ENCODE measurements around the gene CMTM7. TPM values are rescaled to one million over a fixed set of nuclear protein-coding genes. Genes with fewer than 3 reads are reported as not detected.

Gene CMTM7
- polyA plus RNA-seq, 3 donors: 100 to 148 (median 146) TPM

- H3K36me3 ChIP-seq (replicated peaks in 1 of 2; ENCODE audit: control insufficient read depth in 1 of 2, insufficient read depth in 2 of 2, low read length in 2 of 2): no peaks in the 10 kb centered on the region
- no peak for DNase-seq
- WGBS (ENCODE audit: insufficient coverage): 100% methylated on average over 1 of the region's 2 CpGs
- Mint-ChIP-seq H3K27ac (no peak overlapping the region), H3K4me1 (peaks cover 5% of the 10 kb centered on the region), H3K9me3 (no peaks in the 10 kb centered on the region), H3K27me3 (ENCODE audit: low read depth in 3 of 3) (peaks cover 2 to 4% (median 4%) of the 10 kb centered on the region in 3 donors), H3K36me3 (no peaks in the 10 kb centered on the region), H3K4me3 (no peak overlapping the region)
- TF ChIP-seq CTCF (IDR thresholded peaks at IDR 0.05): no peak
- H3K9ac ChIP-seq (ENCODE audit: insufficient read depth, low read length, poor library complexity, severe bottlenecking): no peak overlapping the region
- no peaks in the 10 kb centered on the region for H3K9me3 ChIP-seq (replicated peaks in 1 of 2; ENCODE audit: control insufficient read depth in 1 of 2, insufficient read depth in 1 of 2, low read length in 2 of 2)
- no peaks in the 10 kb centered on the region for H3K4me1 ChIP-seq (ENCODE audit: control insufficient read depth in 1 of 2, insufficient read depth in 2 of 2, low read length in 2 of 2)
- H4K20me1 ChIP-seq (ENCODE audit: insufficient read depth, low read length): no peaks in the 10 kb centered on the region
- no peak overlapping the region for H3K4me2 ChIP-seq (replicated peaks; ENCODE audit: extremely low read depth, low read length, poor library complexity, severe bottlenecking)
- H2AFZ ChIP-seq (ENCODE audit: insufficient read depth, low read depth, low read length, poor library complexity, severe bottlenecking): no peak overlapping the region
- H3K4me3 ChIP-seq (replicated peaks in 1 of 3; ENCODE audit: low read depth in 2 of 3, low read length in 3 of 3): no peak overlapping the region
- intact Hi-C loops (cut with micrococcal nuclease): no loop called here
- H3K27ac ChIP-seq (ENCODE audit: low read depth in 1 of 2, low read length in 2 of 2): no peak overlapping the region
- no peaks in the 10 kb centered on the region for H3K79me2 ChIP-seq (ENCODE audit: insufficient read depth, low read length)
- no peaks in the 10 kb centered on the region for H3K27me3 ChIP-seq (ENCODE audit: control insufficient read depth in 2 of 2, insufficient read depth in 2 of 2, low read length in 2 of 2)
Observed at GRCh38 chr3:32353351-32353750, 38.3 kb upstream of the CMTM7 start.

DNA sequence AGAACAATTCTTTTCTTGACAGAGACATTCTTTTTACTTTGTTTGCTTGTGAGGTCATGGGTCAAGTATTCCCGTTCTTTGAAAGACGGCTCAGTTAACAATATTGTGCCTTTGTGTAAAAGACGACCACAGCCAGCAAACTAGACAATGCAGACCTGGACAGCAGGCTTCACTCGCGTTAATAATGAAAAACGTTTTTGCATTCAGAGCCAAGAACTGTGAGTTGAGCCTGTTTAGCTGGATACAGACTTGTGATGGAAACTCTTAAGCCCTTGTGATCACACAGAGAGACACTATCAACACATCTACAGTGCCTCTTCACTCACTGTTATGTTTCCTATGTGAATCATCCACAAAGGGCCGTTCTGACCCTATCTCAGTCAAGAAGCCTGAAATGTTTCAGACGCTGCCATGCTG lies 37.3 kb upstream of the CMTM7 start:
- H3K27me3 Mint-ChIP-seq (ENCODE audit: low read depth in 3 of 3): peaks cover 2 to 4% (median 4%) of the 10 kb centered on the region in 3 donors
- no peaks in the 10 kb centered on the region for H3K9me3 ChIP-seq (replicated peaks in 1 of 2; ENCODE audit: control insufficient read depth in 1 of 2, insufficient read depth in 1 of 2, low read length in 2 of 2)
- H3K4me3 ChIP-seq (replicated peaks in 1 of 3; ENCODE audit: low read depth in 2 of 3, low read length in 3 of 3): no peak overlapping the region
- no peak overlapping the region for H3K9ac ChIP-seq (ENCODE audit: insufficient read depth, low read length, poor library complexity, severe bottlenecking)
- H4K20me1 ChIP-seq (ENCODE audit: insufficient read depth, low read length): no peaks in the 10 kb centered on the region
- H3K27me3 ChIP-seq (ENCODE audit: control insufficient read depth in 2 of 2, insufficient read depth in 2 of 2, low read length in 2 of 2): no peaks in the 10 kb centered on the region
- no peak overlapping the region for H3K27ac ChIP-seq (ENCODE audit: low read depth in 1 of 2, low read length in 2 of 2)
- no peaks in the 10 kb centered on the region for H3K36me3 ChIP-seq (replicated peaks in 1 of 2; ENCODE audit: control insufficient read depth in 1 of 2, insufficient read depth in 2 of 2, low read length in 2 of 2)
- intact Hi-C loops (cut with micrococcal nuclease): no loop called here
- H3K36me3 Mint-ChIP-seq: no peaks in the 10 kb centered on the region
- H3K9me3 Mint-ChIP-seq: no peaks in the 10 kb centered on the region
- peaks cover 5% of the 10 kb centered on the region for H3K4me1 Mint-ChIP-seq
- no peak overlapping the region for H3K4me2 ChIP-seq (replicated peaks; ENCODE audit: extremely low read depth, low read length, poor library complexity, severe bottlenecking)
- no peak for DNase-seq
- no peak overlapping the region for H3K4me3 Mint-ChIP-seq
- H2AFZ ChIP-seq (ENCODE audit: insufficient read depth, low read depth, low read length, poor library complexity, severe bottlenecking): no peak overlapping the region
- H3K79me2 ChIP-seq (ENCODE audit: insufficient read depth, low read length): no peaks in the 10 kb centered on the region
- TF ChIP-seq CTCF (IDR thresholded peaks at IDR 0.05): no peak
- no peaks in the 10 kb centered on the region for H3K4me1 ChIP-seq (ENCODE audit: control insufficient read depth in 1 of 2, insufficient read depth in 2 of 2, low read length in 2 of 2)
- 100% methylated on average over 3 of the region's 8 CpGs for WGBS (ENCODE audit: insufficient coverage)
- H3K27ac Mint-ChIP-seq: no peak overlapping the region
